SK-N-SH treated with all-trans-retinoic acid at 6 μM for 48 hours (cell line): ENCODE data around the gene KRTAP19-1.

ENCODE experiments used
- ATAC-seq: fragments of 200-7000 bp; cut with Tn5 transposase; 3 replicates; pipeline ENCODE4 v1.9.1; 2020; ENCODE audit warnings: mild to moderate bottlenecking, moderate library complexity
- ARNTL ChIP-seq: fragments of 450-650 bp; formaldehyde crosslinking; IDR thresholded peaks from 2 replicates; pipeline ENCODE4 v1.5.0; 2020; ENCODE audit warnings: low read depth, mild to moderate bottlenecking, moderate library complexity, borderline replicate concordance
- CREB5 ChIP-seq: fragments of 250-450 bp; sonication (Bioruptor Pico); IDR thresholded peaks from 2 replicates; pipeline ENCODE4 v1.5.1; 2020; ENCODE audit warnings: low read depth, mild to moderate bottlenecking, moderate library complexity
- CSDC2 ChIP-seq: fragments of 250-450 bp; sonication (Bioruptor Pico); IDR thresholded peaks from 2 replicates; pipeline ENCODE4 v1.5.0; 2020; ENCODE audit warnings: mild to moderate bottlenecking, moderate library complexity
- CSRNP3 ChIP-seq: fragments of 250-450 bp; sonication (Bioruptor Pico); IDR thresholded peaks from 2 replicates; pipeline ENCODE4 v1.5.1; 2021; ENCODE audit warnings: mild to moderate bottlenecking, moderate library complexity
- ESRRG ChIP-seq: fragments of 250-450 bp; sonication (Bioruptor Pico); IDR thresholded peaks from 2 replicates; pipeline ENCODE4 v1.6.1; 2021; ENCODE audit warnings: mild to moderate bottlenecking
- GLIS3 ChIP-seq: fragments of 250-450 bp; sonication (Bioruptor Pico); IDR thresholded peaks from 2 replicates; pipeline ENCODE4 v1.5.0; 2020; ENCODE audit warnings: mild to moderate bottlenecking, moderate library complexity
- ISL1 ChIP-seq: fragments of 250-450 bp; sonication (Bioruptor Pico); IDR thresholded peaks from 2 replicates; pipeline ENCODE4 v2.1.2; 2022; ENCODE audit warnings: mild to moderate bottlenecking, moderate library complexity
- OSR1 ChIP-seq: fragments of 250-450 bp; sonication (Bioruptor Pico); IDR thresholded peaks from 2 replicates; pipeline ENCODE4 v1.8.0; 2022; ENCODE audit warnings: moderate library complexity, mild to moderate bottlenecking, inconsistent platforms
- POU6F1 ChIP-seq: fragments of 250-450 bp; sonication (Bioruptor Pico); IDR thresholded peaks from 2 replicates; pipeline ENCODE4 v1.8.0; 2021; ENCODE audit warnings: low read depth, mild to moderate bottlenecking, moderate library complexity, borderline replicate concordance
- PPARA ChIP-seq: fragments of 250-450 bp; sonication (Bioruptor Pico); IDR thresholded peaks from 2 replicates; pipeline ENCODE4 v1.5.0; 2020; ENCODE audit warnings: mild to moderate bottlenecking, borderline replicate concordance
- RARB ChIP-seq: fragments of 250-450 bp; sonication (Bioruptor Pico); IDR thresholded peaks from 2 replicates; pipeline ENCODE4 v1.8.0; 2021; ENCODE audit warnings: mild to moderate bottlenecking, moderate library complexity
- SNAI2 ChIP-seq: fragments of 250-450 bp; sonication (Bioruptor Pico); IDR thresholded peaks from 2 replicates; pipeline ENCODE4 v1.5.0; 2020; ENCODE audit warnings: mild to moderate bottlenecking, moderate library complexity
- TCF4 ChIP-seq: fragments of 250-450 bp; sonication (Bioruptor Pico); IDR thresholded peaks from 2 replicates; pipeline ENCODE4 v1.8.0; 2021; ENCODE audit warnings: mild to moderate bottlenecking, moderate library complexity, borderline replicate concordance
- TOX ChIP-seq: fragments of 250-450 bp; sonication (Bioruptor Pico); IDR thresholded peaks from 2 replicates; pipeline ENCODE4 v1.8.0; 2021; ENCODE audit warnings: mild to moderate bottlenecking, moderate library complexity, borderline replicate concordance
- TSHZ2 ChIP-seq: fragments of 250-450 bp; sonication (Bioruptor Pico); IDR thresholded peaks from 2 replicates; pipeline ENCODE4 v1.5.0; 2020; ENCODE audit warnings: mild to moderate bottlenecking, moderate library complexity
- ZC3H10 ChIP-seq: fragments of 250-450 bp; sonication (Bioruptor Pico); IDR thresholded peaks from 2 replicates; pipeline ENCODE4 v1.5.1; 2021; ENCODE audit warnings: mild to moderate bottlenecking, moderate library complexity
- ZFP3 ChIP-seq: fragments of 250-450 bp; sonication (Bioruptor Pico); IDR thresholded peaks from 2 replicates; pipeline ENCODE4 v1.5.0; 2020; ENCODE audit warnings: mild to moderate bottlenecking, moderate library complexity
- ZFP30 ChIP-seq: fragments of 450-650 bp; formaldehyde crosslinking; IDR thresholded peaks from 2 replicates; pipeline ENCODE4 v1.5.0; 2022; ENCODE audit warnings: mild to moderate bottlenecking, moderate library complexity
- ZNF565 ChIP-seq: fragments of 450-650 bp; formaldehyde crosslinking; conservative IDR thresholded peaks from 2 replicates; pipeline ENCODE4 v1.5.0; 2020; ENCODE audit warnings: low read depth, mild to moderate bottlenecking, moderate library complexity
- ZNF70 ChIP-seq: fragments of 450-650 bp; formaldehyde crosslinking; IDR thresholded peaks from 2 replicates; pipeline ENCODE4 v1.5.0; 2020; ENCODE audit warnings: mild to moderate bottlenecking, moderate library complexity
- ZNF8 ChIP-seq: fragments of 450-650 bp; formaldehyde crosslinking; IDR thresholded peaks from 2 replicates; pipeline ENCODE4 v1.5.0; 2020; ENCODE audit warnings: mild to moderate bottlenecking, moderate library complexity

Gene KRTAP19-1

GRCh38 chr21:30468900-30469714 is 11.1 kb downstream of the KRTAP19-1 start:
- ATAC-seq = no peak
- TF ChIP-seq ZFP3 (CRISPR knock-in tag) = no peak
- TF ChIP-seq PPARA = no peak
- no peak for TF ChIP-seq TCF4
- TF ChIP-seq ZNF70 (CRISPR knock-in tag) = no peak
- TF ChIP-seq GLIS3 = no peak
- TF ChIP-seq CREB5 (CRISPR knock-in tag) = no peak
- TF ChIP-seq SNAI2 (CRISPR knock-in tag) = no peak
- no peak for TF ChIP-seq ZNF565 (CRISPR knock-in tag)
- no peak for TF ChIP-seq CSRNP3
- TF ChIP-seq RARB (CRISPR knock-in tag) = no peak
- no peak for TF ChIP-seq TSHZ2 (CRISPR knock-in tag)
- TF ChIP-seq ZNF8 (CRISPR knock-in tag) = no peak
- TF ChIP-seq ISL1 (CRISPR knock-in tag) = no peak
- TF ChIP-seq ZC3H10 = no peak

GRCh38 chr21:30463713-30464112 is 16.5 kb downstream of the KRTAP19-1 start:
- TF ChIP-seq ARNTL (CRISPR knock-in tag) (no peak), TCF4 (no peak), ZFP3 (CRISPR knock-in tag) (no peak), CSDC2 (no peak), TOX (CRISPR knock-in tag) (no peak), ZNF565 (CRISPR knock-in tag) (no peak), PPARA (no peak), ZFP30 (CRISPR knock-in tag) (no peak), SNAI2 (CRISPR knock-in tag) (no peak), ISL1 (CRISPR knock-in tag) (no peak), OSR1 (CRISPR knock-in tag) (no peak), POU6F1 (CRISPR knock-in tag) (no peak), ESRRG (CRISPR knock-in tag) (no peak), ZC3H10 (no peak), TSHZ2 (CRISPR knock-in tag) (no peak)
- peak; percentile 22; the same call in 1 of the 3 replicates for ATAC-seq
